ENCODE data around the gene KCNMB3.
"Not testable (repeated sequence)": the region's sequence is repeated elsewhere in the genome, so short reads cannot be mapped to it uniquely, and the experiment has no call there.

KCNMB3 gene

GRCh38 chr3:179263134-179263533 lies 12.2 kb upstream of the KCNMB3 start:
- no peak for DNase-seq

GRCh38 chr3:179260949-179261765 lies 10.2 kb upstream of the KCNMB3 start:
- peak; percentile 70 for DNase-seq

GRCh38 chr3:179259959-179260756 lies 9.2 kb upstream of the KCNMB3 start:
- DNase-seq: not testable (repeated sequence)

- DNase-seq: no peak
These were observed 7.9 kb upstream of the KCNMB3 start for GRCh38 chr3:179258820-179259219.

- DNase-seq: not testable (repeated sequence)
These were observed 6.8 kb upstream of the KCNMB3 start for GRCh38 chr3:179257742-179258141.

- DNase-seq: no peak
These were observed 5.9 kb upstream of the KCNMB3 start for GRCh38 chr3:179256813-179257212.

GRCh38 chr3:179247289-179248015 lies 3.5 kb downstream of the KCNMB3 start:
- peak; percentile 4 for DNase-seq

- no peak for DNase-seq
These were observed 6.0 kb downstream of the KCNMB3 start for GRCh38 chr3:179244878-179245277.

GRCh38 chr3:179242859-179243258 lies 8.1 kb downstream of the KCNMB3 start:
- not testable (repeated sequence) for DNase-seq

GRCh38 chr3:179240299-179240698 lies 10.6 kb downstream of the KCNMB3 start:
- not testable (repeated sequence) for DNase-seq

- no peak for DNase-seq
These were observed 14.1 kb downstream of the KCNMB3 start for GRCh38 chr3:179236669-179237301.

GRCh38 chr3:179234199-179234598 lies 16.7 kb downstream of the KCNMB3 start:
- no peak for DNase-seq

GRCh38 chr3:179233043-179233442 lies 17.9 kb downstream of the KCNMB3 start:
- DNase-seq: no peak

GRCh38 chr3:179229177-179229576 lies 21.7 kb downstream of the KCNMB3 start:
- DNase-seq: no peak

- no peak for DNase-seq
These were observed 23.6 kb downstream of the KCNMB3 start for GRCh38 chr3:179227349-179227748.

- DNase-seq: no peak
These were observed 26.3 kb downstream of the KCNMB3 start for GRCh38 chr3:179224584-179224983.

- no peak for DNase-seq
These were observed 27.4 kb downstream of the KCNMB3 start for GRCh38 chr3:179223548-179223947.

GRCh38 chr3:179218213-179218612 lies 32.7 kb downstream of the KCNMB3 start:
- DNase-seq: not testable (repeated sequence)

- peak; percentile 7 for DNase-seq
These were observed 35.4 kb downstream of the KCNMB3 start for GRCh38 chr3:179215550-179215949.

- DNase-seq: no peak
These were observed 50.1 kb downstream of the KCNMB3 start for GRCh38 chr3:179200790-179201189.

GRCh38 chr3:179196700-179197099 lies 54.2 kb downstream of the KCNMB3 start:
- DNase-seq: no peak

GRCh38 chr3:179196098-179196497 lies 54.8 kb downstream of the KCNMB3 start:
- DNase-seq: peak; percentile 35

- no peak for DNase-seq
These were observed 56.0 kb downstream of the KCNMB3 start for GRCh38 chr3:179194931-179195330.

Data from suppressor macrophage treated with lipopolysaccharide for 4 hours (primary cell).